Liver (tissue), 9 donors: ENCODE results near the gene PRICKLE3. TPM values are rescaled to one million over a fixed set of nuclear protein-coding genes. Genes with fewer than 3 reads are reported as not detected.

ENCODE experiments used
- DNase-seq: peaks from one replicate; pipeline ENCODE4 v3.0.0-alpha.2; 2017; ENCODE audit warnings: low spot score
- H3K27ac ChIP-seq, 2 donors: one replicate each; pipeline ENCODE4 v1.7.0; 2013; ENCODE audit warnings: inconsistent platforms in 2 of 2, low read length in 2 of 2, control low read depth in 1 of 2, low read depth in 1 of 2, mild to moderate bottlenecking in 1 of 2
- H3K27me3 ChIP-seq, 4 donors: one replicate each; pipeline versions ENCODE4 v1.6.1 to v1.7.0; 2013; ENCODE audit warnings: low read length in 3 of 4, inconsistent platforms in 1 of 4, mild to moderate bottlenecking in 1 of 4, moderate library complexity in 1 of 4; ENCODE audit not compliant: control insufficient read depth in 4 of 4, insufficient read depth in 4 of 4
- H3K36me3 ChIP-seq, 4 donors: one replicate each; pipeline versions ENCODE4 v1.6.1 to v1.7.0; 2013; ENCODE audit warnings: low read length in 3 of 4, mild to moderate bottlenecking in 3 of 4, low read depth in 1 of 4, moderate library complexity in 1 of 4; ENCODE audit not compliant: control insufficient read depth in 4 of 4, insufficient read depth in 3 of 4
- H3K4me1 ChIP-seq, 4 donors: one replicate each; pipeline versions ENCODE4 v1.6.1 to v1.7.0; 2013; ENCODE audit warnings: low read length in 3 of 4, mild to moderate bottlenecking in 3 of 4, moderate library complexity in 1 of 4; ENCODE audit not compliant: control insufficient read depth in 4 of 4, insufficient read depth in 4 of 4
- H3K4me3 ChIP-seq, 3 donors: one replicate each; pipeline versions ENCODE4 v1.6.1 to v1.7.0; 2013; ENCODE audit warnings: low read length in 3 of 3, control low read depth in 1 of 3, low read depth in 1 of 3, mild to moderate bottlenecking in 1 of 3
- H3K9ac ChIP-seq, 2 donors: one replicate each; pipeline ENCODE4 v1.7.0; 2013; ENCODE audit warnings: low read length in 2 of 2, mild to moderate bottlenecking in 2 of 2, moderate library complexity in 2 of 2, control low read depth in 1 of 2, low read depth in 1 of 2
- H3K9me3 ChIP-seq, 4 donors: one replicate each; pipeline versions ENCODE4 v1.6.1 to v1.7.0; 2013; ENCODE audit warnings: low read length in 3 of 4; ENCODE audit not compliant: control insufficient read depth in 4 of 4
- EGR1 ChIP-seq, 2 donors: IDR thresholded peaks; 2 replicates each; pipeline ENCODE4 v1.6.1; 2016 to 2018; ENCODE audit warnings: antibody characterized with exemption in 2 of 2, low read depth in 2 of 2
- FOXA1 ChIP-seq: IDR thresholded peaks from 2 replicates; pipeline ENCODE4 v1.6.1; 2016; ENCODE audit warnings: antibody characterized with exemption
- FOXA2 ChIP-seq: IDR thresholded peaks from 2 replicates; pipeline ENCODE4 v1.6.1; 2016; ENCODE audit warnings: antibody characterized with exemption
- HNF4A ChIP-seq, 2 donors: conservative IDR thresholded peaks; 2 replicates each; pipeline ENCODE4 v1.6.1; 2016; ENCODE audit warnings: antibody characterized with exemption in 2 of 2, mild to moderate bottlenecking in 2 of 2
- RAD21 ChIP-seq, 2 donors: IDR thresholded peaks; 2 replicates each; pipeline ENCODE4 v1.6.1; 2016; ENCODE audit warnings: antibody characterized with exemption in 2 of 2, mild to moderate bottlenecking in 2 of 2
- TAF1 ChIP-seq: conservative IDR thresholded peaks from 2 replicates; pipeline ENCODE4 v1.6.1; 2016; ENCODE audit warnings: antibody characterized with exemption, mild to moderate bottlenecking
- YY1 ChIP-seq: IDR thresholded peaks from 2 replicates; pipeline ENCODE4 v1.6.1; 2016; ENCODE audit warnings: antibody characterized with exemption, mild to moderate bottlenecking
- WGBS: extraction: QIAGEN DNeasy Blood & Tissue Kit; methylation state at CpG from one replicate; pipeline ENCODE4 v1.1.7; 2013; 5-methylcytosine and 5-hydroxymethylcytosine counted together
- polyA plus RNA-seq, 2 donors: library from polyadenylated mRNA; stranded (reverse) in 1 of 2; unstranded in 1 of 2; fragments of 200-250 nt in 1 of 2; fragments of >200 nt in 1 of 2; fragmentation: Nextera tagmentation in 1 of 2; extraction: Ambion mirVana in 1 of 2; gene quantifications; one replicate each; pipeline versions ENCODE4 v1.2.1 to v1.2.3, GENCODE V29; 2013 to 2015
- total RNA-seq, 2 donors: library from RNA; depleted of rRNA; stranded (reverse); fragments of >200 nt; gene quantifications; one replicate each; pipeline ENCODE4 v1.2.3, GENCODE V29; 2014
- TF ChIP-seq, protein P1 (sequence below): IDR thresholded peaks from 2 replicates; pipeline ENCODE4 v1.6.1; 2016; ENCODE audit warnings: antibody characterized with exemption
- TF ChIP-seq, protein P2 (sequence below): IDR thresholded peaks from 2 replicates; pipeline ENCODE4 v1.6.1; 2016; ENCODE audit warnings: antibody characterized with exemption
- TF ChIP-seq, protein P3 (sequence below): IDR thresholded peaks from 2 replicates; pipeline ENCODE4 v1.6.1; 2016; ENCODE audit warnings: antibody characterized with exemption, mild to moderate bottlenecking
- TF ChIP-seq, protein P4 (sequence below): fragments of 150-350 bp; IDR thresholded peaks from 2 replicates; pipeline ENCODE4 v1.5.1; 2017; ENCODE audit warnings: improper control_type of control experiment, low read depth, low read length; ENCODE audit not compliant: missing input control
- TF ChIP-seq, protein P5 (sequence below): IDR thresholded peaks from 2 replicates; pipeline ENCODE4 v1.6.1; 2016; ENCODE audit warnings: antibody characterized with exemption
- donor health status: healthy.
- donor health status: healthy.
- donor health status: healthy.
- donor health status: healthy.
- donor health status: healthy.

PRICKLE3 gene
- total and polyA plus RNA-seq, 4 donors = 2.1 to 6.5 (median 2.9) TPM

DNA sequence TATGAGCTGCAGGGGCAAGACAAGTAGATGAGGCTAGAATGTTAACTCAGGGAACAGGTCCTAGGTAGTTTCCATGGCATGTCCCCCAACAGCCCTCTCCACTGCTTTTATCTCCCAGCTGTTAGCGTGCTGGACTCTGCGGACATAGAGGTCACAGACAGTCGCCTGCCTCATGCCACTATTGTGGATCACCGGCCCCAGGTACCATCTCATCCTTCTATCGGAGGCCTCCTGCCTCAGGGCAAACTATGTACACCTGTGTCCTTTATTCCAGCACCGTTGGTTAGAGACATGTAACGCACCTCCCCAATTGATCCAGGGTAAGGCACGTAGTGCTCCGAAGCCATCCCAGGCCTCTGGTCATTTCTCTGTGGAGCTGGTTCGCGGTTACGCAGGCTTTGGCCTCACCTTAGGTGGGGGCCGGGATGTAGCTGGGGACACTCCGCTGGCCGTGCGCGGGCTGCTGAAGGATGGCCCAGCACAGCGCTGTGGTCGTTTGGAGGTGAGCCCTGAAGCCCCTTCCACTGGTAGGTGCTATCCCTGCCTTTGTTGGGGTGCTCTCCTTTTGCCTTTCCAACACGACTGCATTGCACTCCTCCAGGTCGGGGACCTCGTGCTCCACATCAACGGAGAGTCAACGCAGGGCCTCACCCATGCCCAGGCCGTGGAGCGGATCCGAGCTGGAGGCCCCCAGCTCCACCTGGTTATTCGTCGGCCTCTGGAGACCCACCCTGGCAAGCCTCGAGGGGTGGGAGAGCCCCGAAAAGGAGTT, 21.4 kb downstream of the PRICKLE3 start:
- 88% methylated on average over 31 of the region's 31 CpGs for WGBS
- TF ChIP-seq, protein P1, sequence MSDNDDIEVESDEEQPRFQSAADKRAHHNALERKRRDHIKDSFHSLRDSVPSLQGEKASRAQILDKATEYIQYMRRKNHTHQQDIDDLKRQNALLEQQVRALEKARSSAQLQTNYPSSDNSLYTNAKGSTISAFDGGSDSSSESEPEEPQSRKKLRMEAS = no peak
- TF ChIP-seq RAD21 (IDR thresholded peaks at IDR 0.05) (no peak), FOXA1 (no peak), YY1 (no peak), TAF1 (no peak), EGR1 (IDR thresholded peaks at IDR 0.05; ENCODE audit: low read depth in 2 of 2) (no peak), FOXA2 (no peak)
- TF ChIP-seq, protein P2, sequence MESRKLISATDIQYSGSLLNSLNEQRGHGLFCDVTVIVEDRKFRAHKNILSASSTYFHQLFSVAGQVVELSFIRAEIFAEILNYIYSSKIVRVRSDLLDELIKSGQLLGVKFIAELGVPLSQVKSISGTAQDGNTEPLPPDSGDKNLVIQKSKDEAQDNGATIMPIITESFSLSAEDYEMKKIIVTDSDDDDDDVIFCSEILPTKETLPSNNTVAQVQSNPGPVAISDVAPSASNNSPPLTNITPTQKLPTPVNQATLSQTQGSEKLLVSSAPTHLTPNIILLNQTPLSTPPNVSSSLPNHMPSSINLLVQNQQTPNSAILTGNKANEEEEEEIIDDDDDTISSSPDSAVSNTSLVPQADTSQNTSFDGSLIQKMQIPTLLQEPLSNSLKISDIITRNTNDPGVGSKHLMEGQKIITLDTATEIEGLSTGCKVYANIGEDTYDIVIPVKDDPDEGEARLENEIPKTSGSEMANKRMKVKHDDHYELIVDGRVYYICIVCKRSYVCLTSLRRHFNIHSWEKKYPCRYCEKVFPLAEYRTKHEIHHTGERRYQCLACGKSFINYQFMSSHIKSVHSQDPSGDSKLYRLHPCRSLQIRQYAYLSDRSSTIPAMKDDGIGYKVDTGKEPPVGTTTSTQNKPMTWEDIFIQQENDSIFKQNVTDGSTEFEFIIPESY = no peak
- TF ChIP-seq, protein P3, sequence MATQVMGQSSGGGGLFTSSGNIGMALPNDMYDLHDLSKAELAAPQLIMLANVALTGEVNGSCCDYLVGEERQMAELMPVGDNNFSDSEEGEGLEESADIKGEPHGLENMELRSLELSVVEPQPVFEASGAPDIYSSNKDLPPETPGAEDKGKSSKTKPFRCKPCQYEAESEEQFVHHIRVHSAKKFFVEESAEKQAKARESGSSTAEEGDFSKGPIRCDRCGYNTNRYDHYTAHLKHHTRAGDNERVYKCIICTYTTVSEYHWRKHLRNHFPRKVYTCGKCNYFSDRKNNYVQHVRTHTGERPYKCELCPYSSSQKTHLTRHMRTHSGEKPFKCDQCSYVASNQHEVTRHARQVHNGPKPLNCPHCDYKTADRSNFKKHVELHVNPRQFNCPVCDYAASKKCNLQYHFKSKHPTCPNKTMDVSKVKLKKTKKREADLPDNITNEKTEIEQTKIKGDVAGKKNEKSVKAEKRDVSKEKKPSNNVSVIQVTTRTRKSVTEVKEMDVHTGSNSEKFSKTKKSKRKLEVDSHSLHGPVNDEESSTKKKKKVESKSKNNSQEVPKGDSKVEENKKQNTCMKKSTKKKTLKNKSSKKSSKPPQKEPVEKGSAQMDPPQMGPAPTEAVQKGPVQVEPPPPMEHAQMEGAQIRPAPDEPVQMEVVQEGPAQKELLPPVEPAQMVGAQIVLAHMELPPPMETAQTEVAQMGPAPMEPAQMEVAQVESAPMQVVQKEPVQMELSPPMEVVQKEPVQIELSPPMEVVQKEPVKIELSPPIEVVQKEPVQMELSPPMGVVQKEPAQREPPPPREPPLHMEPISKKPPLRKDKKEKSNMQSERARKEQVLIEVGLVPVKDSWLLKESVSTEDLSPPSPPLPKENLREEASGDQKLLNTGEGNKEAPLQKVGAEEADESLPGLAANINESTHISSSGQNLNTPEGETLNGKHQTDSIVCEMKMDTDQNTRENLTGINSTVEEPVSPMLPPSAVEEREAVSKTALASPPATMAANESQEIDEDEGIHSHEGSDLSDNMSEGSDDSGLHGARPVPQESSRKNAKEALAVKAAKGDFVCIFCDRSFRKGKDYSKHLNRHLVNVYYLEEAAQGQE = no peak
- TF ChIP-seq, protein P4, sequence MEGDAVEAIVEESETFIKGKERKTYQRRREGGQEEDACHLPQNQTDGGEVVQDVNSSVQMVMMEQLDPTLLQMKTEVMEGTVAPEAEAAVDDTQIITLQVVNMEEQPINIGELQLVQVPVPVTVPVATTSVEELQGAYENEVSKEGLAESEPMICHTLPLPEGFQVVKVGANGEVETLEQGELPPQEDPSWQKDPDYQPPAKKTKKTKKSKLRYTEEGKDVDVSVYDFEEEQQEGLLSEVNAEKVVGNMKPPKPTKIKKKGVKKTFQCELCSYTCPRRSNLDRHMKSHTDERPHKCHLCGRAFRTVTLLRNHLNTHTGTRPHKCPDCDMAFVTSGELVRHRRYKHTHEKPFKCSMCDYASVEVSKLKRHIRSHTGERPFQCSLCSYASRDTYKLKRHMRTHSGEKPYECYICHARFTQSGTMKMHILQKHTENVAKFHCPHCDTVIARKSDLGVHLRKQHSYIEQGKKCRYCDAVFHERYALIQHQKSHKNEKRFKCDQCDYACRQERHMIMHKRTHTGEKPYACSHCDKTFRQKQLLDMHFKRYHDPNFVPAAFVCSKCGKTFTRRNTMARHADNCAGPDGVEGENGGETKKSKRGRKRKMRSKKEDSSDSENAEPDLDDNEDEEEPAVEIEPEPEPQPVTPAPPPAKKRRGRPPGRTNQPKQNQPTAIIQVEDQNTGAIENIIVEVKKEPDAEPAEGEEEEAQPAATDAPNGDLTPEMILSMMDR = no peak
- no peaks in the 10 kb centered on the region for H3K36me3 ChIP-seq
- H3K27me3 ChIP-seq = no peaks in the 10 kb centered on the region
- H3K4me3 ChIP-seq = no peak overlapping the region
- H3K9ac ChIP-seq = no peak overlapping the region
- H3K9me3 ChIP-seq = no peaks in the 10 kb centered on the region
- DNase-seq = no peak
- H3K27ac ChIP-seq = peak overlapping the region; percentile 95
- H3K4me1 ChIP-seq = peaks cover 0 to 4% (median 2%) of the 10 kb centered on the region in 4 donors

DNA sequence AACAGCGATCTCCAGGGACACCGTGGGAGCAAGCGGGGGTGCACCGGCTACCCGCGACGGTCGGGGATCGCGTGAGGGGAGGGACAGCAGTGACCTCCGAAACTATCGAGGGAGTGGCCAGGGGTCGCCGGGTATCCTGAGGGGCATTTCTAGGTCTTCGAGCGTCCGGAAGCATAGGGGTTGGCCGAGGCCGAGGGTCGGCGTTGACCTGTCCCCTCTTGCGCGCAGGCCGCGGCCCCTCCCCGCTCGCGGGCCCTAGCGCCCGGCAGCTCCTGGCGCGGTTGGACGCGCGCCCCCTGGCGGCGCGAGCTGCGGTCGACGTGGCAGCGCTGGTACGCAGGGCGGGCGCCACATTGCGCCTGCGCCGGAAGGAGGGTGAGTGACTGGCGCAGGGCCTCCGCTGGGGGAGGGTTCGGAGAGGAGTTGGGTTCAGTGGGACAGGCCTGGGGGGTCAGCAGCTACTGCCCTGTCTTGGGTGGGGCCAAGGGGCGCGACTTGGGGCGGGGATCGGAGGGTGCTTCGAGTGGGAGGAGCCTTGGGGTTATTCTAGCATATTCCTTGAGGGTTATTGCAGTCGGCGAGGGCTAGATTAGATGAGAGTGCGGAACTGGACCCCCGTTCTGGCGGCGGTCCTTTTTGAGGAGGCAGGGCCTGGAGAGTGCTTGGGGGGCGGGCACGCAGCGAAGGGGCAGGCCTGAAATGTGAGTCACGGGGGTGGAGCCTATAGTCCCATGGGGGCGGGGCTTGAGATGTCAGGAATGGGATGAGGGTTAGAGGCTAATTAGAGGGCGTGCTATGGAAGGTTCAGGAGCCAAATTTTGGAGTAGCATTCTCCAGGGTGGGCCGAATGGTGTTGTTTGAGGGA, 22.4 kb downstream of the PRICKLE3 start:
- H3K4me1 ChIP-seq = peaks cover 0 to 4% (median 2%) of the 10 kb centered on the region in 4 donors
- H3K9ac ChIP-seq = peak overlapping the region in 1 of 2 donors; percentile 63
- under 1% methylated on average over 69 of the region's 69 CpGs for WGBS
- H3K27me3 ChIP-seq = no peaks in the 10 kb centered on the region
- no peaks in the 10 kb centered on the region for H3K36me3 ChIP-seq
- peak overlapping the region; percentile 15 to 50 (median 49) for H3K4me3 ChIP-seq
- H3K27ac ChIP-seq = peak overlapping the region; percentile 95
- H3K9me3 ChIP-seq = no peaks in the 10 kb centered on the region
- peak; percentile 87 for DNase-seq
- TF ChIP-seq HNF4A (conservative IDR thresholded peaks at IDR 0.05) = peak in 1 of 2 donors; percentile 19
- no peak for TF ChIP-seq FOXA2
- TF ChIP-seq, protein P5, sequence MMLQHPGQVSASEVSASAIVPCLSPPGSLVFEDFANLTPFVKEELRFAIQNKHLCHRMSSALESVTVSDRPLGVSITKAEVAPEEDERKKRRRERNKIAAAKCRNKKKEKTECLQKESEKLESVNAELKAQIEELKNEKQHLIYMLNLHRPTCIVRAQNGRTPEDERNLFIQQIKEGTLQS = no peak
- TF ChIP-seq TAF1 = no peak
- TF ChIP-seq, protein P1 = no peak
- no peak for TF ChIP-seq FOXA1
- TF ChIP-seq, protein P4 = peak; percentile 77
- TF ChIP-seq, protein P2 = no peak
- no peak for TF ChIP-seq EGR1 (IDR thresholded peaks at IDR 0.05; ENCODE audit: low read depth in 2 of 2)
